Small intestine (tissue), 7 donors: ENCODE results near the gene MYOT. TPM values are rescaled to one million over a fixed set of nuclear protein-coding genes. Genes with fewer than 3 reads are reported as not detected.

Experiments
- DNase-seq, 2 donors: peaks; one replicate each; pipeline versions ENCODE4 v3.0.0 to v3.0.0-alpha.2; 2013
- FAIRE-seq: peaks from 2 replicates; lab custom pipeline; 2012; peaks lifted over from hg19 to GRCh38; lab: Jason Lieb, UNC
- H3K27ac ChIP-seq, 3 donors: one replicate each; pipeline ENCODE4 v1.5.1; 2013; ENCODE audit warnings: low read length in 2 of 3, mild to moderate bottlenecking in 2 of 3, control low read depth in 1 of 3, inconsistent platforms in 1 of 3, low read depth in 1 of 3, moderate library complexity in 1 of 3
- H3K27me3 ChIP-seq, 3 donors: one replicate each; pipeline ENCODE4 v1.6.1; 2013; ENCODE audit warnings: low read length in 3 of 3, inconsistent platforms in 1 of 3; ENCODE audit not compliant: control insufficient read depth in 3 of 3, insufficient read depth in 3 of 3
- H3K36me3 ChIP-seq, 3 donors: one replicate each; pipeline ENCODE4 v1.6.1; 2013; ENCODE audit warnings: low read length in 3 of 3, inconsistent platforms in 1 of 3, low read depth in 1 of 3, mild to moderate bottlenecking in 1 of 3, moderate library complexity in 1 of 3; ENCODE audit not compliant: control insufficient read depth in 3 of 3, insufficient read depth in 2 of 3
- H3K4me1 ChIP-seq, 3 donors: one replicate each; pipeline ENCODE4 v1.6.1; 2013; ENCODE audit warnings: low read length in 2 of 3, inconsistent platforms in 1 of 3, low read depth in 1 of 3, mild to moderate bottlenecking in 1 of 3, moderate library complexity in 1 of 3; ENCODE audit not compliant: control insufficient read depth in 3 of 3, insufficient read depth in 2 of 3
- H3K4me3 ChIP-seq, 3 donors: one replicate each; pipeline ENCODE4 v1.5.1; 2013; ENCODE audit warnings: low read length in 3 of 3, control low read depth in 1 of 3, inconsistent platforms in 1 of 3, low read depth in 1 of 3, mild to moderate bottlenecking in 1 of 3, moderate library complexity in 1 of 3
- H3K9me3 ChIP-seq, 2 donors: one replicate each; pipeline ENCODE4 v1.6.1; 2013; ENCODE audit warnings: low read depth in 1 of 2, low read length in 1 of 2; ENCODE audit not compliant: control insufficient read depth in 2 of 2, insufficient read depth in 1 of 2
- WGBS, 3 donors: extraction: QIAGEN DNeasy Blood & Tissue Kit; methylation state at CpG; one replicate each; pipeline ENCODE4 v1.1.7; 2013; 5-methylcytosine and 5-hydroxymethylcytosine counted together
- polyA plus RNA-seq, 4 donors: library from polyadenylated mRNA; stranded (reverse) in 3 of 4; unstranded in 1 of 4; fragments of 200-250 nt in 3 of 4; fragments of 120-200 nt in 1 of 4; gene quantifications; one replicate each; pipeline versions ENCODE4 v1.2.1 to v1.2.3, GENCODE V29; 2013
- donor health status: healthy with polysubstance abuse.
- donor health status: control.
- donor health status: control.
- donor health status: Bipolar disorder and iron deficiency.
- donor health status: healthy.

Gene MYOT
- polyA plus RNA-seq, 4 donors = 2.0 to 7.0 (median 2.5) TPM

DNA sequence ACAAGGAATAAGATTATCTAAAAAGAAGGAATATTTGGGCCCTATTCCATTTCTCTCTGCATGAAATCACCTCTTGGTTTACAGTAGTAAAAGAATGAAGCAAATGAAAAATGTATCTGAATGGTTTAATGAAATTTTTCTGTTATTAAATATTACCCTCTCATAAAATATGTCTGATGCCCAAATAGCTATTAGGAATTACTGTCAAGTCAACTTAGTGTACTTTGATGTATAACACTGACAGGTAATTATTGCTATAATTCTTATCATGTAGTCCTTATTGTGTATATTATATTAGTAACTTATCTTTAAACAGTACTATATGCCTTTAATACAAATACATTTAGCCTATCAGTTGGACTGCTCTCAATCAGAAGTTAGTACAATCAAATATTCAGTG lies 8.4 kb downstream of the MYOT start:
- Histone ChIP-seq H3K27ac (no peak overlapping the region), H3K4me3 (no peak overlapping the region), H3K27me3 (no peaks in the 10 kb centered on the region), H3K36me3 (no peaks in the 10 kb centered on the region), H3K4me1 (no peaks in the 10 kb centered on the region), H3K9me3 (no peaks in the 10 kb centered on the region)
- DNase-seq (no peak), FAIRE-seq (no peak)

DNA sequence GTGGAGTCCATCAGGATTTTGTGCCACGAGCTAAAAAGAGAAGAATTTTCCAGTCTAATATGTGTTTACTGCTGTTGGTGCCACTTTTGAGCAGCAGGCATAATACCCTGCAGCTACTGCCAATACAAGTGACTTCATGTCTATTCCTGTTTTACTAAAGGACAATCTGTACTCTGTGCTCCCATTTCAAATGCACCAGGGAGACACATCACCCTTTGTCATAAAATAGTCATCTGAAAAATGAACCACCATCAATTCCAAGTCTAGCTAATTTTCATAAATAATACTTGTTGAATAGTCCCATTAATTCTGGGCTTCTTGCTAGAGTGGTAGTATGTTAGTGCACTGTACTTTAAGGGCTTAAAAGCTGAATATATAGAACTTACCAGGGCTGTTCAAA lies 12.7 kb downstream of the MYOT start:
- DNase-seq (no peak), FAIRE-seq (no peak)
- Histone ChIP-seq H3K36me3 (no peaks in the 10 kb centered on the region), H3K4me1 (no peaks in the 10 kb centered on the region), H3K27ac (no peak overlapping the region), H3K9me3 (no peaks in the 10 kb centered on the region), H3K27me3 (no peaks in the 10 kb centered on the region), H3K4me3 (no peak overlapping the region)
- WGBS, 3 donors = 74 to 83% (median 80%) methylated on average over 1 of the region's 1 CpG

DNA sequence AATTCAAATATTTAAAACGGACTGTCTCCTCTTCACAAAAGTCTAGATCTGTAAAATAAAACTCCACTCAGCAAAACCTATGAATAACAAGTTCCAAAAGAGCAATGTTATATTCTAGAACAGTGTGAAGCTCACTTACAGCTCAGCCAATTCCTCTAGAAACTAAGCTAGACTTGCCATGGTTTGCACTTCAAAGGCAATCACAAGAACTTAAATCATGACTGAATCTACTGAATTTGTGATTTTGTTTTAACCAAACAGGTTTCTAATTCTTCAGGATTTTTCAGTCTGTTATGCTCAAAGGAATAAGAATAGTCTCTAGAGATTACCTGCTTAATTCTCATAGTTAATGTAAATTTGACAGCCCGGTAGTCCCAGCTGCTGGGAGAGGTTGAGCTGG lies 20.2 kb downstream of the MYOT start:
- Histone ChIP-seq H3K27ac (no peak overlapping the region), H3K4me3 (no peak overlapping the region)
- 71 to 89% (median 84%) methylated on average over 2 of the region's 2 CpGs for WGBS, 3 donors

DNA sequence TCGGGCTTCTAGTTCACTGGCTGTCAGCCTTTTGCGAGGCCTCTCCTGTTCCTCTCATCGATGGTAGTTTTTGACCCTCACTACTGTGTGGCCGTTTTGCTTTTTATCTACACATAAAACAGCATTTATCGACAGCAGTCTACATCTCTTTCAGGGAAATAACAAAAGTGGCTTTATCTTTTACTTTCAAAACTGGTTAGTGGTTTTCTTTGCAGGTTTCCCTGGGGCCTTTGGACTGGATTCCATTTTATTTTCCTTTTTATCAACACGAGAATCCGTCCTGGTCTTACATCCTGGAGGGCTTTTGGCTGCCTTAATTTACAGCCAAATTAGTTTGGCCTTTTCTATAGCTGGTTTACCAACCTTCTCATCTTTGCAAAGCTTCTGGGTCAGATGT lies 20.8 kb downstream of the MYOT start:
- Histone ChIP-seq H3K36me3 (no peaks in the 10 kb centered on the region), H3K27ac (peak overlapping the region; percentile 74 to 97 (median 85)), H3K4me1 (peaks cover 0 to 18% (median 0%) of the 10 kb centered on the region in 3 donors), H3K27me3 (no peaks in the 10 kb centered on the region), H3K9me3 (peaks cover 0 to 2% of the 10 kb centered on the region in 2 donors), H3K4me3 (peak overlapping the region in 2 of 3 donors; percentile 48 to 68)
- 27 to 38% (median 34%) methylated on average over 7 of the region's 7 CpGs for WGBS, 3 donors
- FAIRE-seq (no peak), DNase-seq (peak in 1 of 2 donors; percentile 7)

More for the DNA sequence above, 20.2 kb downstream of the MYOT start:
- Histone ChIP-seq H3K36me3 (no peaks in the 10 kb centered on the region), H3K9me3 (peaks cover 0 to 2% of the 10 kb centered on the region in 2 donors), H3K27me3 (no peaks in the 10 kb centered on the region), H3K4me1 (peaks cover 0 to 18% (median 0%) of the 10 kb centered on the region in 3 donors)
- FAIRE-seq = no peak
- DNase-seq = peak in 1 of 2 donors; percentile 1

DNA sequence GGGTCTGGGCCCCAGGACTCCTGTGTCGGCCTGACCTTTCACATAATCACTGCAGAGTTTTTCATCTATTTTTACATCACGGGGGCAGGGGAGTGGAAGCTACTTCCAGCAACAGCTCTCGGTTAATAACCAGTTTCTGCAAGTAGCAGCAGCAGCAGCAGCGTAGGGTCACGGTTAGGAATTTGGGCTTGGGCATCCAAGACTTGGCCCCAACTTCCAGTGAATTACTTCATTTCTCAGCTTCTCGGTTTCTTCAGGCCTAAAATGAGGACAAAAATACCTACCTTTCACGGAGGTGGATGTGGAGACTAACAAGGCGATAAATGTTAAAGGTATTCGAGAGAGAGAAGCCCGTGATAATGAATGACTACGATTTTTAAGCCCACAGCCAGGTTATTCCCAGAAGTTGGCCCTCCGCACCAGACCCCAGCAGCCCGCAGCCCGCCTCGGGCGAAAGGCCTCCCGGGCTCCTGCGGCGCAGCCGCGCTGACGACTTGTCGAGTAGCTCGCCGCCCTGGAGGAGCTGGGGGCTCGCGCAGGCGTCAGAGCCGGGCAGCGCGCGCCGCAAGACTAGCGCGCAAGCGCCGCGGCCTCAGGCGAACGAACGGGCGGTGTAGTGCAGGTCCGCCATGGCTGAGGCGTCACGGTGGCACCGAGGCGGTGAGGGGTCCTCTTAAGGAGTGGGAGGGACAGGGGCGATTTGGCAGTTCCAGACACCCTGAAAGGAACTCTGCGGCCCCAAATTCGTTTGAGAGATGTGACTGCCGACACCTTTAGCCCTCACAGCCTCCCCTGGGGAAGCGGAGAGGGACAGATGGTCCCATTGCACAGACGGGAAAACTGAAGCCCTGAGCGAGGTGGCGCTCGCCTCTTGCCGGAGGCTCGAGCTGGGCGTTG lies 21.5 kb downstream of the MYOT start, which contains the start of gene PKD2L2:
Gene PKD2L2, plus strand, starts transcription at position 595 of the 897 bp plus-strand sequence. Its CDS starts 35 bp downstream, at position 630.
- WGBS, 3 donors = 17 to 26% (median 26%) methylated on average over 50 to 59 of the region's 59 CpGs
- no peak for FAIRE-seq
- peak; percentile 78 to 88 for DNase-seq

DNA sequence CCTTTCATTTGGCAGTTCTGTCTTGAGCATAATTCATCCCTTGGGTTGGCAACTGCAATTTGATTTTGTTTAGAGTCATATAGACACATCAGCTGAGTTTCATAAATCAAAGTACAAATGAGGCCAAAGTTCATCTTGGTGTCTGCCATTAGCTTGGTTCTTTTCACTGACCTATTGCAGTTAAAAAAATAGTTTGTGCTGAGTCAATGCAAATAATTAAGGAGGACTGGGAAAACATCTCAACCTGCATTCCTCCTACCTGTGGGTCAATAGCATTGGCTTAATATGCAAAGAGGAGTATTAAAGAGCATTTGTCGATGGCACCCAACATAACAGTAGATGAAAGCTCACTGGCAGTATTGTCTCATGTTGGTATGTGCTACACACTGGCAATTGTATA lies 23.2 kb downstream of the MYOT start:
- no peak overlapping the region for H3K4me3 ChIP-seq
- 21 to 61% (median 50%) methylated on average over 1 of the region's 1 CpG for WGBS, 3 donors

More for the DNA sequence above, 21.5 kb downstream of the MYOT start, which contains the start of gene PKD2L2:
- Histone ChIP-seq H3K4me3 (peak within 1 kb of the TSS; percentile 44 to 68 (median 48)), H3K9me3 (peaks cover 0 to 2% of the 10 kb centered on the region in 2 donors), H3K36me3 (no peaks in the 10 kb centered on the region), H3K27ac (peak within 1 kb of the TSS; percentile 74 to 97 (median 85)), H3K27me3 (no peaks in the 10 kb centered on the region), H3K4me1 (peaks cover 0 to 18% (median 0%) of the 10 kb centered on the region in 3 donors)

DNA sequence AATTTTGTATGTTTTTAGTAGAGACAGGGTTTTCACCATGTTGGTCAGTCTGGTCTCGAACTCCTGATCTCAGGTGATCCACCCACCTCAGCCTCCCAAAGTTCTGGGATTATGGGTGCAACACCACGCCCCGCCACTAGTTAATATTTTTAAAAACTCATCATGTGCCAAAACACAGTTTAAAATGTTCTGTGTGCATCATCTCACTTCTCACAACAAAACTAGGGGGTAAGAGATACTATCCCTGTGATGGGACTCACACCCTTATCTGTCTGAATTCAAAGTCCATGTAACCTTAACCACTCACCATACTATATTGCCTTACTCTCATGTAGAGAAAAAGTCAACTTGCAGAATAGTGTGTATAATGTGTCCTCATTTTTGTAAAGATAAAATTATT lies 24.2 kb downstream of the MYOT start:
- no peak overlapping the region for H3K27ac ChIP-seq
- no peak overlapping the region for H3K4me3 ChIP-seq
- FAIRE-seq (no peak), DNase-seq (peak; percentile 8 to 29)
- 84 to 98% (median 85%) methylated on average over 3 of the region's 3 CpGs for WGBS, 3 donors
- H3K4me1 ChIP-seq = peaks cover 0 to 18% (median 0%) of the 10 kb centered on the region in 3 donors
- no peaks in the 10 kb centered on the region for H3K27me3 ChIP-seq
- peaks cover 0 to 2% of the 10 kb centered on the region in 2 donors for H3K9me3 ChIP-seq
- no peaks in the 10 kb centered on the region for H3K36me3 ChIP-seq

More for the DNA sequence above, 23.2 kb downstream of the MYOT start:
- DNase-seq (peak; percentile 85 to 91), FAIRE-seq (no peak)
- peaks cover 0 to 18% (median 0%) of the 10 kb centered on the region in 3 donors for H3K4me1 ChIP-seq
- H3K27ac ChIP-seq = peak overlapping the region in 2 of 3 donors; percentile 30 to 60
- H3K9me3 ChIP-seq = peaks cover 0 to 2% of the 10 kb centered on the region in 2 donors
- H3K27me3 ChIP-seq = no peaks in the 10 kb centered on the region
- H3K36me3 ChIP-seq = no peaks in the 10 kb centered on the region

DNA sequence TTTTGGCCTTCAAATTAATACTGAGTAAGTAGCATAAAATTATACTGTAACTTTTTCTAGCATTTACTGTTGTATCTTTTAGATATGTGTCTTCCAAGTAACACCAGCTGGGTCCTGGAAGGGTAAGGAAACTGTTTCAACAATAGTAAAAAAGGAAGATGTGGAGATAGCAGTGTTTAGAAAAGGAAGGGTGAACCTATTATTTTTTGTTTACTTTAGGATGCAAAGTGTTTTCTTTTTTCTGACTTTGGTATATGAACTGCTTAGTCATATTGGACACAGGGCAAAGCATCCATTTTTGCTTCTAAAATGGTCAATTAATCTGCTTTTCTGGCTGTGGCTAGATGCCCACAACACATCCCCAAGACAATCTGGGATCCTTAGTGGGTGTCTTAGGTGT lies 26.9 kb downstream of the MYOT start:
- Histone ChIP-seq H3K27ac (no peak overlapping the region), H3K4me3 (no peak overlapping the region), H3K36me3 (no peaks in the 10 kb centered on the region), H3K4me1 (peaks cover 0 to 9% (median 0%) of the 10 kb centered on the region in 3 donors), H3K27me3 (no peaks in the 10 kb centered on the region), H3K9me3 (peaks cover 0 to 1% of the 10 kb centered on the region in 2 donors)
- DNase-seq (no peak), FAIRE-seq (no peak)
